K562 (cell line): ENCODE measurements around the gene CHPF2. TPM values are rescaled to one million over a fixed set of nuclear protein-coding genes. Genes with fewer than 3 reads are reported as not detected.

Source experiments
- ATAC-seq: fragments of 200-7000 bp; cut with Tn5 transposase; 3 replicates; pipeline ENCODE4 v1.9.1; 2020; ENCODE audit warnings: moderate library complexity
- BruUV-seq: library from RNA; stranded (reverse); fragments of 400-500 nt; replicated peaks from 2 replicates; lab custom pipeline; 2021; lab: Mats Ljungman, UMichigan
- CTCF ChIA-PET: fragments of 300-600 bp; formaldehyde crosslinking; extraction: SDS; loops from one replicate; lab custom pipeline; 2021; ENCODE audit warnings: low intra/inter-chr PET ratio; lab: Yijun Ruan, JAX
- POLR2A ChIA-PET: fragments of 300-600, 350-650 bp; sonication (Branson Sonifier 250); formaldehyde crosslinking; extraction: SDS; loops from one replicate; lab custom pipeline; 2021; ENCODE audit warnings: antibody characterized with exemption, inconsistent platforms; lab: Yijun Ruan, JAX
- DNase-seq, 4 experiments: peaks; one replicate each; pipeline versions ENCODE4 v3.0.0 to v3.0.0-alpha.2; 2011 to 2018; ENCODE audit warnings: low spot score in 3 of 4, mixed read lengths in 3 of 4; ENCODE audit errors: extremely low read depth in 1 of 4
- FAIRE-seq: peaks from 2 replicates; lab custom pipeline; 2011; peaks lifted over from hg19 to GRCh38; lab: Jason Lieb, UNC
- H2AFZ ChIP-seq: 2 replicates; pipeline ENCODE4 v1.6.0; 2011; ENCODE audit warnings: low read depth, low read length, control low read depth, inconsistent platforms
- H3K27ac ChIP-seq: fragments of 200-600 bp; 3 replicates; pipeline ENCODE4 v1.8.0; 2011; ENCODE audit warnings: low read depth, mild to moderate bottlenecking, control low read depth, inconsistent platforms, low read length, moderate library complexity, mixed read lengths; ENCODE audit errors: extremely low read depth
- H3K27me3 ChIP-seq, 2 experiments: fragments of 300-600 bp in 1 of 2; 2 replicates in 1 of 2; 3 replicates in 1 of 2; pipeline versions ENCODE4 v1.6.0 to v1.8.0; 2011; ENCODE audit warnings: inconsistent platforms in 2 of 2, low read length in 2 of 2, mild to moderate bottlenecking in 1 of 2, mixed read lengths in 1 of 2, moderate library complexity in 1 of 2; ENCODE audit not compliant: control insufficient read depth in 2 of 2, insufficient read depth in 2 of 2
- H3K36me3 ChIP-seq: fragments of 300-600 bp; 3 replicates; pipeline ENCODE4 v1.8.0; 2011; ENCODE audit warnings: mild to moderate bottlenecking, low read length, inconsistent platforms; ENCODE audit not compliant: control insufficient read depth, insufficient read depth
- H3K4me1 ChIP-seq, 2 experiments: fragments of 200-600 bp in 1 of 2; replicated peaks in 1 of 2; 2 replicates in 1 of 2; 3 replicates in 1 of 2; pipeline versions ENCODE4 v1.5.1 to v1.8.0; 2011; ENCODE audit warnings: inconsistent platforms in 2 of 2, low read length in 2 of 2, mild to moderate bottlenecking in 1 of 2, mixed read lengths in 1 of 2, moderate library complexity in 1 of 2; ENCODE audit not compliant: control insufficient read depth in 2 of 2, insufficient read depth in 2 of 2
- H3K4me2 ChIP-seq: 2 replicates; pipeline ENCODE4 v1.6.1; 2011; ENCODE audit warnings: low read length, control low read depth, inconsistent platforms, mixed read lengths; ENCODE audit not compliant: insufficient read depth
- H3K4me3 ChIP-seq: fragments of 200-600 bp; sonication (generic), shearing (Covaris generic); 2 replicates; pipeline ENCODE4 v1.5.1; 2016; ENCODE audit warnings: control low read depth, inconsistent platforms
- H3K79me2 ChIP-seq: fragments of 200-600 bp; 3 replicates; pipeline ENCODE4 v1.8.0; 2011; ENCODE audit warnings: low read length, inconsistent platforms; ENCODE audit not compliant: control insufficient read depth, insufficient read depth
- H3K9ac ChIP-seq, 2 experiments: 2 replicates each; pipeline versions ENCODE4 v1.6.0 to v1.6.1; 2011; ENCODE audit warnings: low read depth in 2 of 2, low read length in 2 of 2, control low read depth in 1 of 2, inconsistent platforms in 1 of 2, mild to moderate bottlenecking in 1 of 2, mixed read lengths in 1 of 2; ENCODE audit not compliant: insufficient read depth in 1 of 2
- H3K9me1 ChIP-seq: one replicate; pipeline ENCODE4 v1.6.0; 2011; ENCODE audit warnings: inconsistent platforms, mild to moderate bottlenecking, low read length, moderate library complexity; ENCODE audit not compliant: control insufficient read depth, insufficient read depth
- H3K9me3 ChIP-seq: replicated peaks from 2 replicates; pipeline ENCODE4 v1.5.1; 2011; ENCODE audit warnings: low read depth, low read length, inconsistent platforms; ENCODE audit not compliant: control insufficient read depth, insufficient read depth
- H4K20me1 ChIP-seq: replicated peaks from 2 replicates; pipeline ENCODE4 v1.6.1; 2011; ENCODE audit warnings: low read length, inconsistent platforms, mixed read lengths; ENCODE audit not compliant: control insufficient read depth, insufficient read depth
- ADNP ChIP-seq: fragments of 200-800 bp; sonication (Bioruptor generic); IDR thresholded peaks from 2 replicates; pipeline ENCODE4 v1.6.1; 2016; ENCODE audit warnings: missing genetic modification characterization, missing compliant biosample characterization
- C11orf30 ChIP-seq: fragments of 450-650 bp; IDR thresholded peaks from 2 replicates; pipeline ENCODE4 v1.6.1; 2016; ENCODE audit warnings: low read depth, mild to moderate bottlenecking
- HCFC1 ChIP-seq: IDR thresholded peaks from 2 replicates; pipeline ENCODE4 v1.6.1; 2012; ENCODE audit warnings: low read depth, low read length, improper control_type of control experiment
- HIVEP1 ChIP-seq: fragments of 250-450 bp; sonication (Bioruptor Pico); IDR thresholded peaks from 2 replicates; pipeline ENCODE4 v1.4.0; 2020; ENCODE audit warnings: mild to moderate bottlenecking
- MAFF ChIP-seq: IDR thresholded peaks from 2 replicates; pipeline ENCODE4 v1.6.1; 2012; ENCODE audit warnings: low read length, improper control_type of control experiment
- MAFG ChIP-seq: fragments of 450-650 bp; conservative IDR thresholded peaks from 2 replicates; pipeline ENCODE4 v1.6.1; 2016; ENCODE audit warnings: missing genetic modification characterization, missing compliant biosample characterization
- MAFK ChIP-seq: IDR thresholded peaks from 2 replicates; pipeline ENCODE4 v1.6.1; 2011; ENCODE audit warnings: low read length, improper control_type of control experiment
- POLR2A ChIP-seq: fragments of 450-650 bp; conservative IDR thresholded peaks from 2 replicates; pipeline ENCODE4 v1.6.1; 2016
- POLR2G ChIP-seq: fragments of 200-400 bp; formaldehyde crosslinking; IDR thresholded peaks from 2 replicates; pipeline ENCODE4 v1.6.1; 2017; ENCODE audit warnings: low read depth, mild to moderate bottlenecking, antibody characterized with exemption, low read length, moderate library complexity
- SIN3A ChIP-seq, 2 experiments: fragments of 150-350 bp in 1 of 2; IDR thresholded peaks; 2 replicates each; pipeline ENCODE4 v1.6.1; 2011 to 2016; ENCODE audit warnings: borderline replicate concordance in 2 of 2, low read depth in 2 of 2, low read length in 2 of 2, mild to moderate bottlenecking in 2 of 2, moderate library complexity in 2 of 2; ENCODE audit not compliant: control insufficient read depth in 1 of 2
- SOX6 ChIP-seq: fragments of 450-650 bp; IDR thresholded peaks from 2 replicates; pipeline ENCODE4 v1.6.1; 2014; ENCODE audit warnings: mild to moderate bottlenecking
- ZNF316 ChIP-seq: fragments of 450-650 bp; IDR thresholded peaks from 2 replicates; pipeline ENCODE4 v1.6.1; 2016
- ZNF436 ChIP-seq: fragments of 250-450, 450-650 bp; sonication (Bioruptor Pico); formaldehyde crosslinking; IDR thresholded peaks from 2 replicates; pipeline ENCODE4 v1.7.0; 2020; ENCODE audit warnings: mild to moderate bottlenecking
- WGBS: fragments of 100-300 bp; shearing (Covaris generic); methylation state at CpG from one replicate; pipeline ENCODE4 v1.1.6; 2016; ENCODE audit warnings: low coverage, mixed read lengths; ENCODE audit not compliant: insufficient coverage; ENCODE audit errors: missing lambda C conversion rate; 5-methylcytosine and 5-hydroxymethylcytosine counted together
- in situ Hi-C: fragments of 300-500 bp; cut with MboI; formaldehyde crosslinking; loops from 4 replicates; pipeline ENCODE4 v1.15.0; 2018; ENCODE audit warnings: inconsistent platforms, mixed read lengths
- intact Hi-C: fragments of 100-400 bp; cut with micrococcal nuclease; formaldehyde crosslinking; loops from 2 replicates; pipeline ENCODE4 v1.14.2; 2022
- polyA plus RNA-seq, 8 experiments: library from polyadenylated mRNA; depleted of rRNA in 4 of 8; stranded (reverse) in 5 of 8; unstranded in 3 of 8; fragments of >200 nt; fragmentation: Nextera tagmentation in 2 of 8; fragmentation: Illumina TruSeq in 1 of 8; extraction: Ambion mirVana in 2 of 8; extraction: Trizol in 1 of 8; gene quantifications; 2 replicates each; pipeline versions ENCODE4 v1.2.1 to v1.2.3, GENCODE V29; 2011 to 2014; ENCODE audit warnings: inconsistent platforms in 1 of 8, missing spikeins in 1 of 8
- total RNA-seq, 7 experiments: library from RNA; depleted of rRNA in 6 of 7; stranded (reverse); fragments of >200 nt in 6 of 7; fragmentation: Illumina TruSeq in 2 of 7; extraction: Trizol in 2 of 7; gene quantifications; 2 replicates each; pipeline versions ENCODE4 v1.2.1 to v1.2.3, GENCODE V29; 2011 to 2021; ENCODE audit warnings: low replicate concordance in 1 of 7
- TF ChIP-seq, protein P1 (sequence below): fragments of 450-650 bp; IDR thresholded peaks from 2 replicates; pipeline ENCODE4 v1.6.1; 2016; ENCODE audit warnings: borderline replicate concordance
- TF ChIP-seq, protein P2 (sequence below): fragments of 250-450 bp; sonication (Bioruptor Pico); IDR thresholded peaks from 2 replicates; pipeline ENCODE4 v1.5.0; 2020; ENCODE audit warnings: mild to moderate bottlenecking

Gene CHPF2
- total and polyA plus RNA-seq, 9 of the 15 experiments (the other 6 are each of a cell fraction or from before 2014, with no cell fraction given) = 0.08 to 32.8 (median 10.5) TPM

DNA sequence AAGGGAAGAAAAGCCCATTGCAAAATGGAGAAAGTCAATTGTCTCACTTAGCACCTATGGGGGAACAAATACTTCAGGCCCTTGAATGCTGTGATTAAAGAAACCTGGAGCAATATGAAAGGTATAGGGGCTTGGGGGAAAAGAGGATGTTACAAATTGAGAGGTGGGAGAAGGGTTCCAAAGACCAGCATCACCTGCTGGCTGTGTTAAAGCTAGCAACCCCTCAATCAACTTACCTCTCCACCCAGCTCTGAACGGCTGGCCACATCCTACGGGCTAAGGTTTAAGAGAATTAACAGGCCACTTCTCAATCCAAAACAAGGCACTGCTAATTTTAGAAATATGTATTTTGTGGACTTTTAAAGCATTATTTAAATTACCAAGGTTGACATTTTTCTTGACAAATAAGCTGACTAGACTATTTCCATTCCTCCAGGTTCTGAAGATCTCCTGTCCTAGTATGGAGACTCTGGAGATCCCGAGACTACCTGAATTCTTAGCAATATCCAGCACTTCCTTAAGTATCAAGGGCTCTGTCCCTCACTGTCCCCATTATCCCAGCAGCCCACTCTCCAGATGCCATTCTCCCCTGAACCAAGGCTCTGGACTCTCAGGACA is 21.0 kb upstream of the CHPF2 start:
- peaks cover 30% of the 10 kb centered on the region for H4K20me1 ChIP-seq
- no peaks in the 10 kb centered on the region for H3K9me3 ChIP-seq
- in situ Hi-C loops (no loop called here), intact Hi-C loops (no loop called here)
- BruUV-seq = no TSS peak
- no peak overlapping the region for H3K4me2 ChIP-seq
- no peak overlapping the region for H2AFZ ChIP-seq
- ChIA-PET CTCF (interaction anchor here (0.6 kb wide), 1 partner anchor 10 kb away, joined by 10 read pairs; no protein-coding TSS in a partner anchor), POLR2A (interaction anchor here (0.7 to 3.9 kb wide), 7 partner anchors 14 to 102 kb away, joined by 3 to 12 read pairs (median 4); partner anchors contain the start of genes ABCF2 and CHPF2)
- FAIRE-seq (peak; percentile 23), ATAC-seq (peak; percentile 17; the same call in 2 of the 3 replicates), DNase-seq (no peak)
- peaks cover 44% of the 10 kb centered on the region for H3K36me3 ChIP-seq
- no peak overlapping the region for H3K9ac ChIP-seq
- no peak overlapping the region for H3K4me3 ChIP-seq
- peaks cover 10 to 15% of the 10 kb centered on the region in 2 experiments for H3K4me1 ChIP-seq
- H3K27me3 ChIP-seq = no peaks in the 10 kb centered on the region; a peak in 2 of 5 replicates
- H3K9me1 ChIP-seq = no peaks in the 10 kb centered on the region
- no peaks in the 10 kb centered on the region for H3K79me2 ChIP-seq
- WGBS = 60% methylated on average over 3 of the region's 3 CpGs
- no peak overlapping the region for H3K27ac ChIP-seq
- peak; percentile 91 for TF ChIP-seq MAFK
- TF ChIP-seq, protein P1, sequence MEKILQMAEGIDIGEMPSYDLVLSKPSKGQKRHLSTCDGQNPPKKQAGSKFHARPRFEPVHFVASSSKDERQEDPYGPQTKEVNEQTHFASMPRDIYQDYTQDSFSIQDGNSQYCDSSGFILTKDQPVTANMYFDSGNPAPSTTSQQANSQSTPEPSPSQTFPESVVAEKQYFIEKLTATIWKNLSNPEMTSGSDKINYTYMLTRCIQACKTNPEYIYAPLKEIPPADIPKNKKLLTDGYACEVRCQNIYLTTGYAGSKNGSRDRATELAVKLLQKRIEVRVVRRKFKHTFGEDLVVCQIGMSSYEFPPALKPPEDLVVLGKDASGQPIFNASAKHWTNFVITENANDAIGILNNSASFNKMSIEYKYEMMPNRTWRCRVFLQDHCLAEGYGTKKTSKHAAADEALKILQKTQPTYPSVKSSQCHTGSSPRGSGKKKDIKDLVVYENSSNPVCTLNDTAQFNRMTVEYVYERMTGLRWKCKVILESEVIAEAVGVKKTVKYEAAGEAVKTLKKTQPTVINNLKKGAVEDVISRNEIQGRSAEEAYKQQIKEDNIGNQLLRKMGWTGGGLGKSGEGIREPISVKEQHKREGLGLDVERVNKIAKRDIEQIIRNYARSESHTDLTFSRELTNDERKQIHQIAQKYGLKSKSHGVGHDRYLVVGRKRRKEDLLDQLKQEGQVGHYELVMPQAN = no peak
- no peak for TF ChIP-seq SIN3A (IDR thresholded peaks at IDR 0.05; ENCODE audit: borderline replicate concordance in 2 of 2, control insufficient read depth in 1 of 2, low read depth in 2 of 2, low read length in 2 of 2)
- TF ChIP-seq POLR2G = 0 out of 2 replicates have a peak, but pooled peaks have one; percentile 17
- peak; percentile 89 for TF ChIP-seq MAFG
- TF ChIP-seq, protein P2, sequence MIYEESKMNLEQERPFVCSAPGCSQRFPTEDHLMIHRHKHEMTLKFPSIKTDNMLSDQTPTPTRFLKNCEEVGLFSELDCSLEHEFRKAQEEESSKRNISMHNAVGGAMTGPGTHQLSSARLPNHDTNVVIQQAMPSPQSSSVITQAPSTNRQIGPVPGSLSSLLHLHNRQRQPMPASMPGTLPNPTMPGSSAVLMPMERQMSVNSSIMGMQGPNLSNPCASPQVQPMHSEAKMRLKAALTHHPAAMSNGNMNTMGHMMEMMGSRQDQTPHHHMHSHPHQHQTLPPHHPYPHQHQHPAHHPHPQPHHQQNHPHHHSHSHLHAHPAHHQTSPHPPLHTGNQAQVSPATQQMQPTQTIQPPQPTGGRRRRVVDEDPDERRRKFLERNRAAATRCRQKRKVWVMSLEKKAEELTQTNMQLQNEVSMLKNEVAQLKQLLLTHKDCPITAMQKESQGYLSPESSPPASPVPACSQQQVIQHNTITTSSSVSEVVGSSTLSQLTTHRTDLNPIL (CRISPR knock-in tag) = no peak
- no peak for TF ChIP-seq HIVEP1 (CRISPR knock-in tag)
- TF ChIP-seq ZNF436 = no peak
- no peak for TF ChIP-seq SOX6
- TF ChIP-seq ZNF316 = peak; percentile 97
- TF ChIP-seq POLR2A = peak; percentile 39; the same call in 1 of the 2 replicates
- TF ChIP-seq C11orf30 = peak; percentile 92
- no peak for TF ChIP-seq HCFC1
- TF ChIP-seq MAFF = peak; percentile 94
- TF ChIP-seq ADNP (tag) = no peak
